ENCODE measurements around the gene OLFM3. TPM values are rescaled to one million over a fixed set of nuclear protein-coding genes. Genes with fewer than 3 reads are reported as not detected.

OLFM3 gene
- total RNA-seq, 1 experiment from 2014 or later: 0.26 TPM

DNA sequence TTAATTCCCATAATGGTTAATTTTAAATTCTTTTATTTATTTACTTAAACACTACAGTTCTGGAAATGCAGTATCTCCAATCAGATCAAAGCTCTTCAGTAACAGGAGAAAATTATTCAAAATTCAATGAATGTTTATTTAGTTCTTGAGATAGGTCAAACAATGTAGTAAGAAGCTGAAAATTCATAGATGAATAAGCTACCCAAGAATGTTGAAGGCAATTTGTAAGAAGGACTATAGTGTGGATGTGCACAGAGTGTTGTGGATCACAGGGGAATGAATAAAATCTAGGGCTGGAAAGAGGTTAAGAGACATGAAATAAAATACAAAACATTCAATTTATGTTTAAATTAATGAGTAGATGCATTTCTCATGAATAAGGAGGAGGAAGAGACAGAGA is 72.0 kb downstream of the OLFM3 start:
- Mint-ChIP-seq H3K36me3 (ENCODE audit: insufficient read depth in 1 of 3, low read depth in 3 of 3) (no peaks in the 10 kb centered on the region), H3K27ac (no peak overlapping the region), H3K27me3 (ENCODE audit: low read depth) (no peaks in the 10 kb centered on the region), H3K4me3 (no peak overlapping the region), H3K9me3 (no peaks in the 10 kb centered on the region), H3K4me1 (peaks cover 0 to 9% of the 10 kb centered on the region in 2 experiments; a peak in 2 of 4 replicates)
- H3K23ac ChIP-seq (ENCODE audit: insufficient read length, low read depth, low read length): no peak overlapping the region
- no peak overlapping the region for H2BK15ac ChIP-seq (ENCODE audit: low read depth, low read length)
- no peaks in the 10 kb centered on the region for H3K4me1 ChIP-seq (ENCODE audit: insufficient read depth, low read length)
- no peaks in the 10 kb centered on the region for H3K23me2 ChIP-seq (ENCODE audit: insufficient read length, low read depth, low read length, poor library complexity, severe bottlenecking)
- H3K79me2 ChIP-seq (ENCODE audit: insufficient read depth, low read length): no peaks in the 10 kb centered on the region
- H3K14ac ChIP-seq (ENCODE audit: insufficient read depth, low read length): no peak overlapping the region
- H2BK20ac ChIP-seq (ENCODE audit: low read depth, low read length, poor library complexity, severe bottlenecking): no peak overlapping the region
- no peaks in the 10 kb centered on the region for H3K27me3 ChIP-seq (ENCODE audit: insufficient read depth, low read length)
- no peaks in the 10 kb centered on the region for H4K20me1 ChIP-seq (ENCODE audit: control insufficient read depth, insufficient read depth, insufficient read length)
- no peak overlapping the region for H3K18ac ChIP-seq (ENCODE audit: insufficient read length, low read depth, low read length)
- no peak overlapping the region for H2BK120ac ChIP-seq (ENCODE audit: low read depth, low read length, poor library complexity, severe bottlenecking)
- H3K27ac ChIP-seq (ENCODE audit: insufficient read length, low read depth, low read length): no peak overlapping the region
- H4K91ac ChIP-seq (ENCODE audit: insufficient read length, low read depth, low read length): no peak overlapping the region
- TF ChIP-seq, protein P1, sequence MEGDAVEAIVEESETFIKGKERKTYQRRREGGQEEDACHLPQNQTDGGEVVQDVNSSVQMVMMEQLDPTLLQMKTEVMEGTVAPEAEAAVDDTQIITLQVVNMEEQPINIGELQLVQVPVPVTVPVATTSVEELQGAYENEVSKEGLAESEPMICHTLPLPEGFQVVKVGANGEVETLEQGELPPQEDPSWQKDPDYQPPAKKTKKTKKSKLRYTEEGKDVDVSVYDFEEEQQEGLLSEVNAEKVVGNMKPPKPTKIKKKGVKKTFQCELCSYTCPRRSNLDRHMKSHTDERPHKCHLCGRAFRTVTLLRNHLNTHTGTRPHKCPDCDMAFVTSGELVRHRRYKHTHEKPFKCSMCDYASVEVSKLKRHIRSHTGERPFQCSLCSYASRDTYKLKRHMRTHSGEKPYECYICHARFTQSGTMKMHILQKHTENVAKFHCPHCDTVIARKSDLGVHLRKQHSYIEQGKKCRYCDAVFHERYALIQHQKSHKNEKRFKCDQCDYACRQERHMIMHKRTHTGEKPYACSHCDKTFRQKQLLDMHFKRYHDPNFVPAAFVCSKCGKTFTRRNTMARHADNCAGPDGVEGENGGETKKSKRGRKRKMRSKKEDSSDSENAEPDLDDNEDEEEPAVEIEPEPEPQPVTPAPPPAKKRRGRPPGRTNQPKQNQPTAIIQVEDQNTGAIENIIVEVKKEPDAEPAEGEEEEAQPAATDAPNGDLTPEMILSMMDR (conservative IDR thresholded peaks at IDR 0.05): no peak
- no peak overlapping the region for H4K5ac ChIP-seq (ENCODE audit: insufficient read length, low read depth, low read length)
- no peak overlapping the region for H3K56ac ChIP-seq (ENCODE audit: insufficient read length, low read depth, low read length)
- H3K79me1 ChIP-seq (ENCODE audit: insufficient read depth, low read depth, low read length, poor library complexity, severe bottlenecking): no peaks in the 10 kb centered on the region
- H3K4ac ChIP-seq (ENCODE audit: low read depth, low read length): no peak overlapping the region
- H3T11ph ChIP-seq (ENCODE audit: low read length): no peak overlapping the region
- DNase-seq: no peak
- H3K9me3 ChIP-seq (ENCODE audit: control insufficient read depth, low read depth, low read length): no peaks in the 10 kb centered on the region
- H2AFZ ChIP-seq (ENCODE audit: low read length): no peak overlapping the region
- no peak overlapping the region for H2AK5ac ChIP-seq (ENCODE audit: insufficient read length, low read length)
- H2BK12ac ChIP-seq (ENCODE audit: insufficient read length, low read depth, low read length): no peak overlapping the region
- no peak overlapping the region for H2BK5ac ChIP-seq (ENCODE audit: insufficient read length, low read length)
- H3K9ac ChIP-seq (ENCODE audit: extremely low read depth, insufficient read length, low read length): no peak overlapping the region
- H4K8ac ChIP-seq (replicated peaks; ENCODE audit: insufficient read length, low read depth, low read length): no peak overlapping the region
- no peak overlapping the region for H3K4me2 ChIP-seq (ENCODE audit: insufficient read depth, insufficient read length, low read length)
